ENCODE measurements around the gene CYFIP2. TPM values are rescaled to one million over a fixed set of nuclear protein-coding genes. Genes with fewer than 3 reads are reported as not detected.

CYFIP2 gene
- polyA plus RNA-seq, 3 donors = 113 to 128 (median 118) TPM

GRCh38 chr5:157311595-157311994 is 45.7 kb downstream of the CYFIP2 start:
- DNase-seq = no peak

GRCh38 chr5:157312492-157312891 is 46.6 kb downstream of the CYFIP2 start:
- DNase-seq = peak; percentile 37

- DNase-seq = no peak
These were observed 56.7 kb downstream of the CYFIP2 start for GRCh38 chr5:157322581-157322980.

GRCh38 chr5:157323107-157323706 is 57.3 kb downstream of the CYFIP2 start:
- no peak for DNase-seq

GRCh38 chr5:157324237-157324636 is 58.3 kb downstream of the CYFIP2 start:
- no peak for DNase-seq

- DNase-seq = no peak
These were observed 60.6 kb downstream of the CYFIP2 start for GRCh38 chr5:157326440-157327005.

GRCh38 chr5:157327771-157328170 is 61.8 kb downstream of the CYFIP2 start:
- no peak for DNase-seq

GRCh38 chr5:157328277-157328912 is 62.5 kb downstream of the CYFIP2 start:
- peak; percentile 68 for DNase-seq

GRCh38 chr5:157331807-157332206 is 65.9 kb downstream of the CYFIP2 start:
- no peak for DNase-seq

GRCh38 chr5:157335534-157336422 is 69.9 kb downstream of the CYFIP2 start:
- DNase-seq = no peak

GRCh38 chr5:157336423-157336744 is 70.5 kb downstream of the CYFIP2 start:
- DNase-seq = no peak

- no peak for DNase-seq
These were observed 73.5 kb downstream of the CYFIP2 start for GRCh38 chr5:157339409-157339808.

GRCh38 chr5:157342822-157343402 is 77.0 kb downstream of the CYFIP2 start:
- DNase-seq = no peak

- no peak for DNase-seq
These were observed 78.2 kb downstream of the CYFIP2 start for GRCh38 chr5:157343842-157344790.

- no peak for DNase-seq
These were observed 79.1 kb downstream of the CYFIP2 start for GRCh38 chr5:157345067-157345466.

GRCh38 chr5:157345485-157345884 is 79.6 kb downstream of the CYFIP2 start:
- DNase-seq = no peak

GRCh38 chr5:157347301-157348048 is 81.6 kb downstream of the CYFIP2 start:
- no peak for DNase-seq

GRCh38 chr5:157348049-157348400 is 82.1 kb downstream of the CYFIP2 start:
- no peak for DNase-seq

GRCh38 chr5:157350939-157351801 is 85.2 kb downstream of the CYFIP2 start:
- DNase-seq = no peak

GRCh38 chr5:157351802-157352092 is 85.8 kb downstream of the CYFIP2 start:
- DNase-seq = no peak

Data from renal pelvis (tissue), 4 donors.